KMS-11 (cell line): ENCODE data around the gene ADGRG6.

Experiments
- H2AFZ ChIP-seq: fragments of 200-600 bp; sonication (generic); 2 replicates; pipeline ENCODE4 v1.6.1; 2016; ENCODE audit warnings: antibody characterized with exemption, mixed run types, low read depth
- H3K27ac ChIP-seq: fragments of 200-600 bp; sonication (generic); 2 replicates; pipeline ENCODE4 v1.6.1; 2016; ENCODE audit warnings: mild to moderate bottlenecking, mixed run types
- H3K27me3 ChIP-seq: fragments of 200-600 bp; sonication (generic); 2 replicates; pipeline ENCODE4 v1.6.1; 2017; ENCODE audit warnings: mild to moderate bottlenecking, low read depth, mixed run types, moderate library complexity; ENCODE audit not compliant: insufficient read depth
- H3K36me3 ChIP-seq: fragments of 200-600 bp; sonication (generic); 2 replicates; pipeline ENCODE4 v1.6.1; 2017; ENCODE audit warnings: mild to moderate bottlenecking, mixed run types; ENCODE audit not compliant: insufficient read depth
- H3K4me1 ChIP-seq: fragments of 200-600 bp; sonication (generic); 2 replicates; pipeline ENCODE4 v1.6.1; 2016; ENCODE audit warnings: mild to moderate bottlenecking, low read depth, mixed run types; ENCODE audit not compliant: poor library complexity, severe bottlenecking
- H3K4me2 ChIP-seq: fragments of 200-600 bp; sonication (generic); 2 replicates; pipeline ENCODE4 v1.7.0; 2016; ENCODE audit warnings: mild to moderate bottlenecking, mixed run types
- H3K4me3 ChIP-seq: fragments of 200-600 bp; sonication (generic); IDR thresholded peaks from 2 replicates; pipeline ENCODE4 v1.6.1; 2017; ENCODE audit warnings: low read depth, low read length, mixed read lengths; ENCODE audit not compliant: insufficient read depth
- H3K79me2 ChIP-seq: fragments of 200-600 bp; sonication (generic); 2 replicates; pipeline ENCODE4 v1.6.1; 2016; ENCODE audit warnings: low read depth, mixed run types; ENCODE audit not compliant: insufficient read depth
- H3K9ac ChIP-seq: fragments of 200-600 bp; sonication (generic); 2 replicates; pipeline ENCODE4 v1.6.1; 2016; ENCODE audit warnings: mild to moderate bottlenecking, mixed run types
- H4K20me1 ChIP-seq: fragments of 200-600 bp; sonication (generic); 2 replicates; pipeline ENCODE4 v1.6.1; 2016; ENCODE audit warnings: mild to moderate bottlenecking, mixed run types; ENCODE audit not compliant: insufficient read depth
- CTCF ChIP-seq: fragments of 200-600 bp; sonication (generic); conservative IDR thresholded peaks from 2 replicates; pipeline ENCODE4 v1.6.1; 2017; ENCODE audit warnings: low read depth, mild to moderate bottlenecking, antibody characterized with exemption, low read length, moderate library complexity, mixed read lengths

Gene ADGRG6

GRCh38 chr6:142306736-142307135, 4.9 kb downstream of the ADGRG6 start:
- no peaks in the 10 kb centered on the region for H3K79me2 ChIP-seq
- H3K9ac ChIP-seq, result no peak overlapping the region

GRCh38 chr6:142307963-142308748, 6.3 kb downstream of the ADGRG6 start:
- no peak for TF ChIP-seq CTCF
- no peaks in the 10 kb centered on the region for H3K36me3 ChIP-seq
- H3K4me3 ChIP-seq, result no peak overlapping the region
- no peak overlapping the region for H3K9ac ChIP-seq
- H3K4me1 ChIP-seq, result peaks cover 9% of the 10 kb centered on the region
- H3K27me3 ChIP-seq, result no peaks in the 10 kb centered on the region
- H3K4me2 ChIP-seq, result no peak overlapping the region
- H2AFZ ChIP-seq, result no peak overlapping the region
- no peaks in the 10 kb centered on the region for H4K20me1 ChIP-seq
- H3K27ac ChIP-seq, result no peak overlapping the region
- no peaks in the 10 kb centered on the region for H3K79me2 ChIP-seq

More at GRCh38 chr6:142306736-142307135, 4.9 kb downstream of the ADGRG6 start:
- Histone ChIP-seq H4K20me1 (no peaks in the 10 kb centered on the region), H3K27me3 (no peaks in the 10 kb centered on the region), H2AFZ (no peak overlapping the region), H3K4me3 (no peak overlapping the region), H3K27ac (no peak overlapping the region), H3K4me1 (peaks cover 16% of the 10 kb centered on the region), H3K4me2 (no peak overlapping the region), H3K36me3 (no peaks in the 10 kb centered on the region)
- TF ChIP-seq CTCF, result no peak

GRCh38 chr6:142309426-142309825, 7.6 kb downstream of the ADGRG6 start:
- H3K79me2 ChIP-seq, result no peaks in the 10 kb centered on the region
- no peak overlapping the region for H2AFZ ChIP-seq
- no peak overlapping the region for H3K27ac ChIP-seq
- peaks cover 13% of the 10 kb centered on the region for H3K4me1 ChIP-seq
- H3K27me3 ChIP-seq, result no peaks in the 10 kb centered on the region
- no peak overlapping the region for H3K9ac ChIP-seq
- H4K20me1 ChIP-seq, result no peaks in the 10 kb centered on the region
- H3K4me3 ChIP-seq, result no peak overlapping the region
- no peak for TF ChIP-seq CTCF
- no peaks in the 10 kb centered on the region for H3K36me3 ChIP-seq
- H3K4me2 ChIP-seq, result no peak overlapping the region

- peaks cover 30% of the 10 kb centered on the region for H3K4me1 ChIP-seq
- H3K79me2 ChIP-seq, result no peaks in the 10 kb centered on the region
- H3K9ac ChIP-seq, result no peak overlapping the region
Measured at GRCh38 chr6:142313284-142313683, 11.5 kb downstream of the ADGRG6 start.

More at GRCh38 chr6:142313284-142313683, 11.5 kb downstream of the ADGRG6 start:
- TF ChIP-seq CTCF, result no peak
- Histone ChIP-seq H3K4me3 (no peak overlapping the region), H4K20me1 (no peaks in the 10 kb centered on the region), H3K27ac (no peak overlapping the region), H3K36me3 (no peaks in the 10 kb centered on the region), H3K27me3 (no peaks in the 10 kb centered on the region), H2AFZ (no peak overlapping the region), H3K4me2 (no peak overlapping the region)
